Measurements from ENCODE around the gene SENP5.

Gene SENP5

GRCh38 chr3:196969660-196970546, 102.2 kb downstream of the SENP5 start:
- DNase-seq = peak; percentile 37 to 63

- no peak for DNase-seq
These were observed 102.9 kb downstream of the SENP5 start for GRCh38 chr3:196970547-196971093.

- DNase-seq = peak; percentile 11 to 40
These were observed 103.5 kb downstream of the SENP5 start for GRCh38 chr3:196971094-196971698.

- DNase-seq = no peak
These were observed 106.9 kb downstream of the SENP5 start for GRCh38 chr3:196974661-196975060.

GRCh38 chr3:196975349-196975748, 107.6 kb downstream of the SENP5 start:
- DNase-seq = no peak

- DNase-seq = no peak
These were observed 109.2 kb downstream of the SENP5 start for GRCh38 chr3:196976941-196977340.

GRCh38 chr3:196979545-196979944, 111.8 kb downstream of the SENP5 start:
- DNase-seq = no peak

- no peak for DNase-seq
These were observed 113.9 kb downstream of the SENP5 start for GRCh38 chr3:196981657-196982056.

GRCh38 chr3:196983186-196983585, 115.5 kb downstream of the SENP5 start:
- DNase-seq = no peak
